ENCODE data around the gene PLPPR3.
"Not testable (repeated sequence)": the region's sequence is repeated elsewhere in the genome, so short reads cannot be mapped to it uniquely, and the experiment has no call there.

The PLPPR3 gene

GRCh38 chr19:829129-829758, 7.5 kb upstream of the PLPPR3 start:
- no peak for DNase-seq (ENCODE audit: low spot score)

- no peak for DNase-seq (ENCODE audit: low spot score)
Observed at GRCh38 chr19:827710-828321, 6.1 kb upstream of the PLPPR3 start, which contains the start of gene AZU1. Gene AZU1, plus strand, starts transcription at chr19:827837. Its CDS starts 10 bp downstream, at chr19:827847.

- DNase-seq (ENCODE audit: low spot score): no peak
Observed at GRCh38 chr19:827314-827709, 5.6 kb upstream of the PLPPR3 start.

GRCh38 chr19:825897-826644, 4.3 kb upstream of the PLPPR3 start:
- no peak for DNase-seq (ENCODE audit: low spot score)

GRCh38 chr19:824885-825284, 3.1 kb upstream of the PLPPR3 start:
- no peak for DNase-seq (ENCODE audit: low spot score)

GRCh38 chr19:823565-824121, 1.9 kb upstream of the PLPPR3 start:
- DNase-seq (ENCODE audit: low spot score): no peak

- DNase-seq (ENCODE audit: low spot score): no peak
Observed at GRCh38 chr19:821231-821824, 427 bp downstream of the PLPPR3 start.

- DNase-seq (ENCODE audit: low spot score): not testable (repeated sequence)
Observed at GRCh38 chr19:820212-820611, 1.5 kb downstream of the PLPPR3 start.

- DNase-seq (ENCODE audit: low spot score): no peak
Observed at GRCh38 chr19:816500-816857, 5.3 kb downstream of the PLPPR3 start.

GRCh38 chr19:815775-816499, 5.8 kb downstream of the PLPPR3 start:
- no peak for DNase-seq (ENCODE audit: low spot score)

GRCh38 chr19:815079-815774, 6.5 kb downstream of the PLPPR3 start:
- no peak for DNase-seq (ENCODE audit: low spot score)

- DNase-seq (ENCODE audit: low spot score): no peak
Observed at GRCh38 chr19:814152-815078, 7.3 kb downstream of the PLPPR3 start.

- no peak for DNase-seq (ENCODE audit: low spot score)
Observed at GRCh38 chr19:813219-814151, 8.3 kb downstream of the PLPPR3 start.

GRCh38 chr19:812747-813218, 9.0 kb downstream of the PLPPR3 start:
- DNase-seq (ENCODE audit: low spot score): no peak

GRCh38 chr19:812049-812746, 9.6 kb downstream of the PLPPR3 start:
- DNase-seq (ENCODE audit: low spot score): no peak

GRCh38 chr19:811506-812048, 10.2 kb downstream of the PLPPR3 start:
- DNase-seq (ENCODE audit: low spot score): no peak

GRCh38 chr19:810883-811489, 10.8 kb downstream of the PLPPR3 start:
- no peak for DNase-seq (ENCODE audit: low spot score)
